K562 (cell line): ENCODE measurements around the gene KAZN.

Experiments used
- ARNT ChIP-seq, 2 experiments: fragments of 450-650 bp; IDR thresholded peaks; 2 replicates each; pipeline ENCODE4 v1.6.1; 2016; ENCODE audit warnings: mild to moderate bottlenecking in 1 of 2
- BRCA1 ChIP-seq, 2 experiments: fragments of 450-650 bp in 1 of 2; sonication (generic) in 1 of 2; formaldehyde crosslinking in 1 of 2; IDR thresholded peaks; 2 replicates each; pipeline versions ENCODE4 v1.5.0 to v1.6.1; 2017 to 2020; ENCODE audit warnings: mild to moderate bottlenecking in 1 of 2, missing genetic modification reagents in 1 of 2
- BRF2 ChIP-seq: IDR thresholded peaks from 3 replicates; pipeline ENCODE4 v1.6.1; 2011; ENCODE audit warnings: borderline replicate concordance, mild to moderate bottlenecking; ENCODE audit not compliant: insufficient read length, insufficient read depth
- CTCF ChIP-seq, 3 experiments: IDR thresholded peaks in 2 of 3; conservative IDR thresholded peaks in 1 of 3; 2 replicates each; pipeline ENCODE4 v1.5.1; 2011 to 2012; ENCODE audit warnings: low read length in 3 of 3, mild to moderate bottlenecking in 3 of 3, control low read depth in 2 of 3, improper control_type of control experiment in 1 of 3, inconsistent platforms in 1 of 3, low read depth in 1 of 3, mixed read lengths in 1 of 3, moderate library complexity in 1 of 3; ENCODE audit not compliant: insufficient read depth in 2 of 3
- E2F4 ChIP-seq: sonication (generic); formaldehyde crosslinking; IDR thresholded peaks from 2 replicates; pipeline ENCODE4 v1.8.0; 2022; ENCODE audit warnings: mild to moderate bottlenecking, low read depth, missing genetic modification reagents
- EGR1 ChIP-seq: fragments of 450-650 bp; conservative IDR thresholded peaks from 2 replicates; pipeline ENCODE4 v1.6.1; 2017; ENCODE audit warnings: mild to moderate bottlenecking
- FIP1L1 ChIP-seq: fragments of 200-400 bp; formaldehyde crosslinking; IDR thresholded peaks from 2 replicates; pipeline ENCODE4 v1.6.1; 2018; ENCODE audit warnings: mild to moderate bottlenecking, low read depth, low read length; ENCODE audit not compliant: poor library complexity, severe bottlenecking
- FOXP1 ChIP-seq: sonication (generic); formaldehyde crosslinking; IDR thresholded peaks from 2 replicates; pipeline ENCODE4 v1.8.0; 2022; ENCODE audit warnings: mild to moderate bottlenecking, missing genetic modification reagents
- JUNB ChIP-seq: fragments of 450-650 bp; formaldehyde crosslinking; conservative IDR thresholded peaks from 2 replicates; pipeline ENCODE4 v1.4.0; 2020; ENCODE audit warnings: mild to moderate bottlenecking
- MAX ChIP-seq: sonication (generic); formaldehyde crosslinking; IDR thresholded peaks from 2 replicates; pipeline ENCODE4 v1.9.0; 2022; ENCODE audit warnings: mild to moderate bottlenecking, missing genetic modification reagents
- POLR2A ChIP-seq: fragments of 450-650 bp; conservative IDR thresholded peaks from 2 replicates; pipeline ENCODE4 v1.6.1; 2016
- THRB ChIP-seq: fragments of 450-650 bp; formaldehyde crosslinking; conservative IDR thresholded peaks from 2 replicates; pipeline ENCODE4 v1.4.0; 2022; ENCODE audit warnings: mild to moderate bottlenecking, missing genetic modification characterization
- ZNF584 ChIP-seq: fragments of 200-800 bp; sonication (Bioruptor generic); IDR thresholded peaks from 2 replicates; pipeline ENCODE4 v1.6.1; 2016; ENCODE audit warnings: low read depth, mild to moderate bottlenecking, missing genetic modification characterization, missing compliant biosample characterization
- ZNF589 ChIP-seq: fragments of 200-800 bp; sonication (Bioruptor generic); IDR thresholded peaks from 2 replicates; pipeline ENCODE4 v1.6.1; 2016; ENCODE audit warnings: low read depth, missing genetic modification characterization, missing compliant biosample characterization

- TF ChIP-seq EGR1 (no peak), ARNT (IDR thresholded peaks at IDR 0.05) (no peak), FIP1L1 (no peak), E2F4 (no peak), FOXP1 (CRISPR knock-in tag) (no peak), POLR2A (no peak), BRF2 (no peak), THRB (CRISPR knock-in tag) (no peak), ZNF589 (CRISPR knock-in tag) (no peak), CTCF (IDR thresholded peaks at IDR 0.05 in 2 of 3, conservative IDR thresholded peaks at IDR 0.05 in 1 of 3; ENCODE audit: insufficient read depth in 2 of 3, low read depth in 1 of 3, low read length in 3 of 3) (no peak), BRCA1 (IDR thresholded peaks at IDR 0.05) (no peak), BRCA1 (CRISPR knock-in tag; IDR thresholded peaks at IDR 0.05) (no peak), MAX (no peak), ZNF584 (CRISPR knock-in tag) (no peak), JUNB (no peak)
Observed at GRCh38 chr1:14555091-14555490, 43.4 kb upstream of the KAZN start.
